Kidney tubule cell (primary cell): ENCODE results near the gene PLLP.
A peak's percentile ranks its signal among the peaks of the same experiment; 100 is the strongest.
"Not testable (repeated sequence)": the region's sequence is repeated elsewhere in the genome, so short reads cannot be mapped to it uniquely, and the experiment has no call there.

Experiments
- DNase-seq: peaks from one replicate; pipeline ENCODE4 v3.0.0-alpha.2; 2018; ENCODE audit warnings: low spot score

The PLLP gene

DNA sequence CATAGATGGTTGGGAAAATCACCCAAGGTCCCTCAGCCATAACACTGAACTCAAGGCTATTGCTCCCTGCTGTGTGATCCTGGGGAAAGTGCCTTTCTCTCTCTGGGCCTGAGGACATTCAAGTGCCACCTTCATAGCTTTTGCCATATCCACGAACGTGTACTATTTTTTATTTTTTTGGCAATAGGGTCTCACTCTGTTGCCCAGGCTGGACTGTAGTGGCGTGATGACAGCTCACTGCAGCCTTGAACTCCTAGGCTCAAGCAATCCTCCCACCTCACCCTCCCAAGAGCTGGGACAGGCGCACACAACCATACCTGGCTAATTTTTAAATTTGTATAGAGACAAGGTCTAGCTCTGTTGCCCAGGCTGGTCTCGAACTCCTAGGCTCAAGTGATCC is 10.6 kb downstream of the PLLP start:
- DNase-seq = no peak

DNA sequence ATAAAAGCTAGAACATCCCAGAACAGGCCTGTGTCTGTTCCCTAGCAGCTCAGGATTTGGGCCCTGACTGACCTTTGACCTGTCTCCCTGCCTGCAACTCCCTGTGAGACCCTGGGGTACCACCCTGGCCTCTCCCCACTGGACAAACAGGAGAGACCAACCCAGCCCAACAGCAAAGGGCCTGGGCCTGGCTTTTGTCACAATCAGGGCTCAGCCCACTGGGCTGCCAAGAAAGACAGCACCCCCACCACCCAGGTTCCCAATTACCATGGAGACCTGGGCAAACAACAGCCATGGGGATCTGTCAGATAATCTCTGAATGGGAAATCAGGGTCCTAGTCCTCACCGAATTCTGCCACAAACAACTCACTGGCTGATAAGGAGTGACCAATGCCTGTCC is 11.1 kb downstream of the PLLP start:
- no peak for DNase-seq

DNA sequence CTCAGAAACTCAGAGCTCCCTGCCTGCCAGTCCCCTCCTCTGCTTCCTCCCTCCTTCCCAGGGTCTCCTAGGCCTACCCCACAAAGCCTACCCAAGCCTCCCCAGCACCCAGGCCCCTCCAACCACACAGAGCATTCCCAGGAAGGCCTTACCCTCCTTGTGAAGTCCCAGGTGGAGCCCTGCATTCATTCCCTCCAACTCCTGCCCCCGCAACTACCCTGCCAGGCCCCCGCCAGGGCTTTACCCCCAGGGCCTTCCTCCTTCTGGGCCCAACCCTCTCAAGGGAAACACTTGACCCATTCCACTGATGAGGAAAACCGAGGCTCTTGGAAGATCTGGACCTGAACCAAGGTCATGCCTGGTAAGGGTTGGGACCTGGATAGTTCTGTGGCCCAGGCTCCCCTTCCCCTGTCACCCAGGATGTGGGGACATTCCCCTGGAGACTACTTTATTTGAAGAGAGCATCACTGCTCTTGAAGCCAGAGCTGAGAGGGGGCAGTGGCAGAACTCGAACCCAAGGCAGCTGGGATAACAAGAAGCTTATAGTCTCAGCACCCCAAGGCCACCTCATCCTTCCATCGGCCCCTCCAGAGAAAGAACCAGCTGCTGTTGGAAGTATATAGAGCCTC is 12.5 kb downstream of the PLLP start:
- DNase-seq = no peak

DNA sequence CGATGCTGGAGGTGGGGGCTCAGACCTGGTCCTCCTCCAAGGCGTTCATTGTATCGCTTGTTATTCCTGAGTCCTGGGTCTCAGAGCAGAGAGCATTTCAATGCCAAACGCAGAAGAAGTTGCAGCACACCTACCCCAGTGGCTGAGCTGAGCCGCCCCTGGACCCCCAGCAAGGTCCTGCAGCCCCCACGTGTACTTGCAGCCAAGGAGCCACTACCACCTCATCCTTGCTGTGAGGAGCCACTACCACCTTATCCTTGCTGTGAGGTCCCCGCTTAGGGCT is 13.5 kb downstream of the PLLP start:
- DNase-seq = no peak

DNA sequence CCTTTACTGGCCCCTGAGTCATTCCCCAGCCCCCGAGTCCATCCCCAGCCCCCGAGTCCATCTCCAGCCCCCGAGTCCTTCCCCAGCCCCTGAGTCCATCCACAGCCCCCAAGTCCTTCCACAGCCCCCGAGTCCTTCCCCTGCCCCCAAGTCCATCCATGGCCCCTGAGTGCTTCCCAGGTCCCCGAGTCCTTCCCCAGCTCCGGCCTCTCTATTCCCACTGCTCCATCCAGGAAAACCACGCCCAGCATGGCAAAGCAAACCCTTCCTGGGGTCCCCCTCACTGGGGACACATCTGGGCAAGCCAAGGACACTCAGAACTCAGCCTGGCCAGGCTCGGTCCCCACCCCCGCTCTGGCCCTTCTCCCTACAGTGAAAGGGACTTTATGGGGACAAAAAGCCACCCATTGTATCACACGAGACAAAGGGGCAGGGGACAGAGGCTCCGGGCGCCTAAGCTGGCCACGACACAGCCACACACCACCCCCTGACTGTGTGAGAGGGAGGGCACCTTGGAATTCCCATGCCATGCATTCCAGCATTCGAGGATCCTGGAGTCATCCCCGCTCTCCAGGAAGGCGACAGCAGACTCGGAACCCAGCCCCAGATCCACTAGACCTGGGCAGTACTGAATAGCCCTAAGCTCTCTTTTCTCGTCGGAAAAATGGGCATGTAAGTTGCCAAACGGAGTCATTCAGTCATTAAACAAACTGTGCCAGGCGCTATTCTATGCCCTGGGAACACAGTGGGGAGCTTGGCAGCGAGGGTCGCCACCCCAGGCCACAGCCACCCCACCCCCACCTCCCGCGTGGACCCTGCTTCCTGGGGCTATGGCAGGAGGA is 14.0 kb downstream of the PLLP start:
- no peak for DNase-seq

DNA sequence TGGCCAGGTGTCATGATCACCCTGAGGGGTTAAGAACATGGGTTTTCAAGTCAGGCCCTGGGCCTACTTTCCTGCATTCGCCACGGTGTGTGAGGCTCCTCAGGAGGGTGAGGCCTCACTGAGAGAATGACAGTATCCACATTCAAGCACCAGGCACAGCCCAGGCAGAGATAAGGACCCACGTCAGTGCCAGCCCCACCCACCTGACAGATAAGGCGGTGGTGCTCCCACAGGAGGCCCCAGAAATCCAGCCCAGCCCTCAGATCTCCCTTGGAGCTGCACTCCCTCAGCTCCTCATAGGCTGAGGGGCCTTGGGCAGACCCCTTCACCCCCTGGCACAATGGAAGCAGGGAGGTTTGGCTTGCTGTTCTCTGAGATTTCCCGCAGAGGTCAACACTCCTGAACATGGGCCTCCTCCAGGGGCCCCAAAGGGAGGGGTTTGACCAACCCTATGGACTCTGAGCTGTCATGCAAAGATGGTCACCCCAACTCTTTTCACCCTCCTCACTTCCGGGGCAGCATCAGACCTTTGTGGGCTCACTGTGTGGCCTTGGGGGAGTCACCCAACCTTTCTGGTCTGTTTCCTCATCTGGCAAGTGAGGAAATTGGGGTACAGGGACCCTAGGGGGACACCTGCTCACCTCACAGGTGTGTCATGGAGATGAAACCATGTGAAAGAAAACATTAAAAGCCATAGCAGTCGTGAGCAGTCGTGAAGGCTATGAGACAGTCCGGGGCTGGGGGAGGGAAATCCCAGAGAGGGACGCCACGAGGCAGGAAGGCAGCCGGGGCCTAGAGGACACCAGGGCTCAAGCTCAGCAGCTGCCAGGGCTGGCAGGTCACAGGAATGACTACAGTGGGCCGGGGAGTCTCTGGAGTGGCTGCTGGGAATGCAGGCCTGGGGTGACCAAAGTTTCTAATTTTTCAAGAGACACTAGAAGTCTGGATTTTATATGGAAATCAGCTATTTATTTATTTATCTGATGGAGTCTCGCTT is 15.4 kb downstream of the PLLP start:
- DNase-seq = no peak

DNA sequence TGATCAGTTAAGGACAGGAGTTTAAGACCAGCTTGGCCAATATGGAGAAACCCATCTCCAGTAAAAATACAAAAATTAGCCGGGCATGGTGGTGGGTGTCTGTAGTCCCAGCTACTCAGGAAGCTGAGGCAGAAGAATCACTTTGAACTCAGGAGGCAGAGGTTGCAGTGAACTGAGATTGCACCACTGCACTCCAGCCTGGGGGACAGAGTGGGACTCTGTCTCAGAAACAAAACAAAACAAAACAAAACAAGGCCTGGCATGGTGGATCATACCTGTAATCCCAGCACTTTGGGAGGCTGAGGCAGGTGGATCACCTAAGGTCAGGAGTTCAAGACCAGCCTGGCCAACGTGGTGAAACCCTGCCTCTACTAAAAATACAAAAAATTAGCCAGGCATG is 17.1 kb downstream of the PLLP start:
- not testable (repeated sequence) for DNase-seq

DNA sequence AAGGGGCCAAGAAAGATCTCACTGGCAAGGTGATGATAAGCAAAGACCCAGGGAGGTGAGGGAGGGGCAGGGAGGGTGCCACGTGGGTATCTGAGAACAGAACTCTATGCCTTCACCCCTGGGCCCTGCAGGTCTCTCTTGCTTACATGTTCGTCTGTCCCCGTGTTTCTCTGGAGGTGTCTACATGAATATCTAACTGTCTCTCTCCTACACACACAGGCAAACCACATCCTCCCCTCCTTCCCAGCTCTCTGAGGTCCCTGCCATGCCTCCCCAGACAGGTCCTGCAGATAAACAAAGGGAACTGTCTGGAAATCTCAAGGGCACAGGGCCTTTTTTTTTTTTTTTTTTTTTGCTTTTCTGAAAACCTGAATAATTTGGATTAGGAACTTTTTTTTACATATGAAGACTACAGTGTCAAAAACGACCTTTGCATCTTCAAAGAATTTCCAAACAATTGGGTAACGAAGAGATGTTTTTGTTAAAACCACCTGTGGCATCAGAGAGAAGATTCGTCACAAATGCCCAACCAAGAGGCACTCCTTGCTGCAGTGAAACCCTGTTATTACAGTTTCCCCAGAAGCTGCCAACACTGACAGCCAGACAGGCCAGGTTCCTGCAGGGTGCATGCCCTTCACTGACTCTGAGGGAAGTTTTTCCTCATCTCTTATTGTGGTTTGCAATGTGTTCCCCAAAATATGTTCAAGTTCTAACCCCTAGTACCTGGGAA is 17.8 kb downstream of the PLLP start:
- DNase-seq = peak; percentile 66

DNA sequence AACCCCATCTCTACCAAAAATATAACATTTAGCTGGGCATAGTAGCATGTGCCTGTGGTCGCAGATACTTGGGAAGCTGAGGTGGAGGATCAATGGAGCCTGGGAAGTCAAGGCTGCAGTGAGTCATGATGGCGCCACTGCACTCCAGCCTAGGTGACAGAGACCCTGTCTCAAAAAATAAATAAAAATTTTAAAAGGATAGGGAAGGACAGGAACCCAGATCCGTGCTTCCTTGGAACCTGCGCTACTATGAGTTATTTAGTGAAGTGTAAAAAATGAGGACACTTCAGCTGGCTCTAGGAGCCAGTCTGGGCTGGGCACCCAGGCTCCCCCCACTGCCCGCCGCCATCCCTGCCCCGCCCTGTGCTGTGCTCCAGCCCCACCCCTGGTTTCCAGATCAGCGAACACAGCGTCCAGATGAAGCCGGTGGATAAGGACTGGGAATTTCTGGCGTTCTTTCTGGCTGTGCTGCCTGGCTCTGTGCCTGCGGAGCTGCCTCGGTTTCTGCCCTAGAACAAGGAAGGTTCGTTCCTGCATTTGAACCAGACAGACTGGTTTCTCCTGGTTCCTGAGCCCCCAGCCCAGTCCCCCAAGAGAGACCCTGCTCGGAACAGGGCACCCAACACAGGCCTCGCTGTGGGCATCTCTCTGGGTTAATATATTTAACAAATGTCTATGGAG is 18.5 kb downstream of the PLLP start:
- DNase-seq = peak; percentile 89

DNA sequence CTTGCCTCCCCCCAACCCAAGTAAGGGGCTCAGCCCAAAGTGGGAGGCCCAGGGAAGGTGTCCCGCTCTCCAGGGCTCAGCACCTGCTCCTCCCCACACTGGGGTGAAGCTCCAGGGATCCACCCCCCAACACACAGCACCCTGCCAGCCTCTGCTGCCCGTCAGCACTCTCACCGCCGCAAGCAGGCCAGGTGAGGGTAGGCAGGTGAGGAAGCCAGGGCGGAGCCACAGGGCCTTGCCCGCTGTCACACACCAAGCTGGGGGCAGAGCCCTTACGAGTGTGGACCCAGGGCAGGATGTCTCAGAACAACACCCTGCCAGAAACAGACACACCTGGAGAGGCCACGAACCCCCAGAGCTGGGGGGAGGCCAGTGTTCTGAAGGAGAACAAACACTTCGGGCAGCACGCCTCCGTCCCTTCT is 19.5 kb downstream of the PLLP start:
- peak; percentile 24 for DNase-seq

DNA sequence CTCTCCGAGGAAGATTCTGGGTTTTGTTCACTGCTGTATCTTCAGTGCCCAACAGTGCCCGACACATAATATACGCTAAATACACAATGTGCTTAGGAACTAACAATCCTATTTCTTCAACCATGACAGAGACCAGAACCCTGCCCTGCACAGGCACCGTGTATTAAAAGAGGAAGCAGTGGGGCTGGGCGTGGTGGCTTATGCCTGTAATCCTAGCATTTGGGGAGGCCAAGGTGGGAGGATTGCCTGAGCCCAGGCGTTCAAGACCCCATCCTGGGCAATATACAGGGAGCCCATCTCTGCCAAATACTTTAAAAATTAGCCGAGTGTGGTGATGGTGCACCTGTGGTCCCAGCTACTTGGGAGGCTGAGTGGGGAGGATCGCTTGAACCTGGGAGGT is 20.1 kb downstream of the PLLP start:
- DNase-seq = no peak

DNA sequence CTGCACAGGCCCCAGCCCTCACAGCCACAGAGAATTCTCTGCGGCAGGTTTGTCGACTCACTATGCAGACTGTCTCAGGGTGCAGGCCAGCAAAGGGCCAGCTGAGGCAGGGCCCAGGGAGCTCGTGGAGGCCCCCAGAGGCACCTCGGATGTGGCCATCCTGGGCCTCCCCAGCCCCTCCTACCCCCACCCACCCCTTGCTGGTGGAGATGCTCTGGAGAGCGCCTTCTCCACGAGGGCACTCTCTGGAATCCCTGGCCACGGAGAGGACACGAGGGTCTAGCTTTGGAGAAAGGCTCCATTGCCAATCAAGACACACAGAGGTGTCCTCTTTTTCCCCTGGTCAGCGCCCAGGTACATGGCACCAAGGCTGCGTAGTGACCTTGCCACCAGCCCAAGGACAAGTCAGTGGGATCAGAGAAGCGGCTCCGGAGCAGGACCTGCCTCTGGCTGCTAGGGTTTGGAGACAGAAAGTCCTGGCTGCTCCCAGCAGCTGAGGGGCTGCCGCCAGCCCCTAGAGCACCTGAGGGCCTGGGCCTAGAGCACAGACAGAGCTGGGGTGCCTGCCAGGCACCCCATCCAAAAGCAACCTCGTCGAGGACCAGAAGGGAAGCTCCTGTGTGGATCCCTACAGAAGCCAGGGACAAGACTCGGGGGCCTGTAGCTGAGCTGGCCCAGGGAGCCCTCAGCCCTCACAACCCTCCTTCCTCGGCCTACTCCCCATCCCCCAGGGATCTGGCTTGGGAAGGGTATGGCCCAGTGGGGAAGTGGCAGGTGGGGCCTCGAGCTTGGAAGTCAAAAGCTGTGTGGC is 20.7 kb downstream of the PLLP start:
- DNase-seq = no peak

DNA sequence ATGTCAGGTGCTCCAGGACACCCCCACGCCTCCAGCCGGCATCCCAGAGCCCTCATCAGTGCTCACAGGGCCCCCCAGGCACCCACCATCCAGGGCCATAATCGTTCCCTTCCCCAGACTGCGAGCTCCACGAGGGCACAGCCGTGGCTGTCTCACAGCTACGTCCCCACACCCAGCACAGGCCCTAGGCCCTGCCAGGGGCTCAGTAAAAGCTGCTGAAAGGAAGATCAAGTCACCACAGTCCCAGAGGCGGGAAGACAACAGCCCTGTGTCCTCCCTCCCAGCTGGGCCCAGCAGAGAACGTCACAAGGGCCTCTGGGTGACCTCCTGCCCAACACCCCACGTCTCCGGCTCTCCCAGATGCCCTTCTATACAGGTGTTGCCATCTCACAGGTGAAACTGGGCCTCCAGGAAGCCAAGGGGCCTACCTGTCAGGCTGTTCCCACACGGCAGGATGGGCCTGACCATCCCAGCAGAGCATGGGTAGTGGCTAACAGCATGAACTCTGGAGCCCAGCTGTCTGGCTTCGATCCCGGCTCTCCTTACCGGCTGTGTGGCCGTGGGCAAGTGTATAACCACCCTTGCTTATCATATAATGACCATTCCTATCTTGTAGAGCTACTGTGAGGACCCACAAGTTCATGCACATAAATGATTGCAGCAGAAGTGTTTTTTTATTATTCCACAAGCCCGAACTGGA is 21.5 kb downstream of the PLLP start:
- DNase-seq = no peak

DNA sequence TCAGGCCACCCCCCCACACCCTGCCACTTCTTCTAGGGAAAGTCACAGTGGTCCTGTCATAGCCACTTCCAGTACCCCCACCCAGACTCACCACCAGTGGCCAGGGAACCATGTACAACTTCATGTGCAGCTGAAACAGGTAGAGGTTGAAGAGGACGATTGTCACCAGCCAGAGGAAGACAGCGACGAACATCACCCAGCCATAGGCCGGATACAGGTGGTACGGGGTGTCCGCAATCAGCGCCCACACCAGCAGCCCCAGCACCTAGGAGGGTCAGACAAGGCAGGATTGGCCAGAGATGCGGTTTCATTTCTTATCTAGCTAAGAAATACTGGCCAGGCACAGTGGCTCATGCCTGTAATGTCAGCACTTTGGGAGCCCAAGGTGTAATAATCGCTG is 22.7 kb downstream of the PLLP start:
- no peak for DNase-seq

DNA sequence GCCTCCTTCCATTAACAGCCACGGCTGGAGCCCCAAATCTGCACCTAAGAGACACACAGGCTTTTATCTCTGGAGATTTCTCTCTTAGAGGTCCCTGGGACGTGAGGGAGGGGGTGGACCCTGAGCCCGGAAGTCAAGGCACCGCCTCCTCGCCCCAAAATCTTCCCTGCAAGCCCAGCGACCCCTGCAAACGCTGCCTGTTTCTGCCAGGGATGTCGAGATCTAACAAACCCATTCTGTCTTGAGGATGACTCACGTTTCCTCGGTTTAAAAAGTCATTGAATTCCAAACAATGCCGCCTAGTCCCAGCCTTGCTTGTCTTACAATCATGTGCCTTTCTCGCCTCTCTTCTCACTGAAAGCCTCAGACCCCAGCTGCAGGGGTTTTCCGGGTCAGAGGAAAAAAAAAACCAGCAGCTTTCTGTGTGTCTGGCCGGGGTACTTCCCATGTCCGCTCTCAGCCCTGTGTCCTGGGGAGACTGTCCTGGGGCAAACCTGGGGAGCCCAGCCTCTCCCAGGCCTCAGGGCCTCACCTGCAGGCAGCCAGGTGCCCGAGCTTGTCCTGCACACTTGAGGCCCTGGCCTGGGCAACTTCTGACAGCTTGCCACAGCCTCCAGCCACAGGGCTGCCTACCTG is 24.1 kb downstream of the PLLP start:
- DNase-seq = peak; percentile 77

DNA sequence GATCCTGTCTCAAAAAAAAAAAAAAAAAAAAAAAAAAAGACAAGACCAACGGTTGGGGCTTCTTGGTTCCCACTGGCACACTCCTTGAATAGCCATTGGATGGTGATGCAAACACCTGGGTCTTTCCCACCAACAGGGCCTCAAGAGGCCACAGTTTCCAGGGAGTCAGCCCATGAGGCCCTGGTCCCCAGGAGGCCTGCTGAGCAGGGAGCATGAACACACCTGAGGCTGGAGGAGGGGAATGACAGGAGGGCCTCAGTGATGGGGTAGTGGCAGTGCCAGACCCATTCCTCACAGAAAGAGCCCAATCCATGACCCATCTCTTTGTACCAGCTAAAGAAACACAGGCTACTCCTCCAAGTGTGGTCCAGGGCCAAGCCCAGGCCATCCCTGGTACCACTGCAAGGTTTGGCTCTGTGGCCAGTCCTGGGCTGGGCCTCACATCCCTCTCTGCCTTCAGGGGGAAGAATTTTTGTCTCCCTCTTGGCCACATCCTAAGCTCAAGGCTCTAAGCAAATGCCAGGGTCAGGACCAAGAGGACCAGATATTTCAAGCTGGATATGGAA is 25.5 kb downstream of the PLLP start:
- DNase-seq = peak; percentile 50

DNA sequence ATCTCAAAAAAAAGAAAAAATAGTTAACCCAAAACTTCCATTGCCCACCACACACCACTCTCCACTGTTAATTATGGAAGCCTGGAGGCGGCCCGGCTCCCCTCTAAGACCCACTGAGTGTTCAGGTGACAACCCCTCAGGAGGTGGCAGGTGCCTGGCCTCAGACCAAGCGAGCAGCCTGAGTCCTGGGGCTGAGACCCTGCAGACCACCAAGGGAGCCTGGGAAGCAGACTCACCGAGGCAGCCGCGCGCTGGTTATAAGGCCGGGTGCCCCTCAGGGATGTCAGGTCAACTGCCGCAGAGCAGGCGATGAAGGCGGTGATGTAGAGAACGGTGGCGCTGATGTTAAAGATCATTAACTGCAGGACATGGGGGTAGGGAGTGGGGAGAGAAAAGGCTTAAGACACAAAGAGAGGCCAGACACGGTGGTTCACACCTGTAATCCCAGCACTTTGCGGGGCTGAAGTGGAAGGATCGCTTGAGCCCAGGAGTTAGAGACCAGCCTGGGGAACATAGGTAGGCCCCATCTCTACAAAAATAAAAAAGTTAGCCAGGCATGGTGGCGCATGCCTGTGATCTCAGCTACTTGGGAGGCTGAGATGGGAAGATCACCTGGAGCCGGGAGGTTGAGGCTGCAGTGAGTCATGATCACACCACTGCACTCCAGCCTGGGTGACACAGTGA is 26.1 kb downstream of the PLLP start:
- DNase-seq = no peak

DNA sequence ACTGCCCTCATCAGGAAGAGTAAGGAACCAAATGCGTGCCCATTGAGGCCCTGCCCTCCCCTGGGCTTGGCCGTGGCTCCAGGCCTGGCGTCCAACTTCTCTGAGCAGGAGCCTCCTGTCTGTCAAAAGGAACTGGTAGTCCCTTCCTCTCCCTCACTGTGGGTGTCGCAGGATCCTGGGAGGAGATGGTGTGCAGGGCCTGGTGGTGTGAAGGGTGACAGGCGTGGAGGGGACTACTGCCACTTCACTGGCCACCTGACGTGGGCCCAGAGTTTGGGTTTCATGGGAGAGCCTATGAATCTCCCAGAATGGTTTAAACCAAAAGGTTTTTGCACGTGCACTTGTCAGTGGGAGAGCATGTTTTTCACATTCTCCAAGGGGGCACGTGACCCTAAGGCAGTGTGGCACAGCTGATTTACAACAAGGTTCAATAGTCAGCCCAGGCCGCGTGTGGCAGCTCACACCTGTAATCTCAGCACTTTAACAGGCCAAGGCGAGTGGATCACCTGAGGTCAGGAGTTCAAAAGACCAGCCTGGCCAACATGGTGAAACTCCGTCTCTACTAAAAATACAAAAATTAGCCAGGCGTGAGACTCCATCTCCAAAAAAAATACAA is 26.9 kb downstream of the PLLP start:
- no peak for DNase-seq
